Spleen (tissue), 11 donors: Measurements from ENCODE around the gene MRPL33. TPM values are rescaled to one million over a fixed set of nuclear protein-coding genes. Genes with fewer than 3 reads are reported as not detected.
A peak's percentile ranks its signal among the peaks of the same experiment; 100 is the strongest.

Experiments used
- DNase-seq: peaks from one replicate; pipeline ENCODE4 v3.0.0-alpha.2; 2020
- H3K27ac ChIP-seq, 8 donors: fragments of 200-600 bp; sonication (generic) in 7 of 8; 1 replicate in 4 of 8; 2 replicates in 4 of 8; pipeline versions ENCODE4 v1.5.0 to v1.8.0; 2016 to 2021; ENCODE audit warnings: inconsistent platforms in 4 of 8, mild to moderate bottlenecking in 4 of 8, moderate library complexity in 1 of 8
- H3K27me3 ChIP-seq, 7 donors: fragments of 200-600 bp; sonication (generic) in 6 of 7; replicated peaks in 1 of 7; 1 replicate in 4 of 7; 2 replicates in 3 of 7; pipeline versions ENCODE4 v1.5.0 to v1.8.0; 2016 to 2021; ENCODE audit warnings: inconsistent platforms in 3 of 7, mild to moderate bottlenecking in 1 of 7
- H3K36me3 ChIP-seq, 6 donors: fragments of 200-600 bp; sonication (generic) in 5 of 6; 1 replicate in 4 of 6; 2 replicates in 2 of 6; pipeline versions ENCODE4 v1.5.0 to v1.8.0; 2016 to 2021; ENCODE audit warnings: inconsistent platforms in 2 of 6
- H3K4me1 ChIP-seq, 6 donors: fragments of 200-600 bp; sonication (generic) in 5 of 6; 1 replicate in 3 of 6; 2 replicates in 3 of 6; pipeline versions ENCODE4 v1.5.0 to v1.8.0; 2016 to 2021; ENCODE audit warnings: inconsistent platforms in 3 of 6
- H3K4me3 ChIP-seq, 8 donors: fragments of 200-600 bp; sonication (generic) in 7 of 8; 1 replicate in 4 of 8; 2 replicates in 4 of 8; pipeline versions ENCODE4 v1.5.0 to v1.8.0; 2016 to 2021; ENCODE audit warnings: inconsistent platforms in 4 of 8, mild to moderate bottlenecking in 4 of 8, moderate library complexity in 2 of 8
- H3K9me3 ChIP-seq, 8 donors: fragments of 200-600 bp; sonication (generic) in 7 of 8; 1 replicate in 4 of 8; 2 replicates in 4 of 8; pipeline versions ENCODE4 v1.5.0 to v1.8.0; 2016 to 2021; ENCODE audit warnings: inconsistent platforms in 4 of 8
- CTCF ChIP-seq, 11 experiments: fragments of 200-600 bp in 7 of 11; fragments of 450-650 bp in 4 of 11; sonication (generic) in 4 of 11; IDR thresholded peaks in 8 of 11; conservative IDR thresholded peaks in 3 of 11; 1 replicate in 7 of 11; 2 replicates in 4 of 11; pipeline versions ENCODE4 v1.4.0 to v1.8.0; 2016 to 2021; ENCODE audit warnings: antibody characterized with exemption in 11 of 11, inconsistent platforms in 4 of 11, mild to moderate bottlenecking in 1 of 11
- POLR2A ChIP-seq, 3 donors: fragments of 450-650 bp; IDR thresholded peaks; one replicate each; pipeline ENCODE4 v1.5.1; 2017; ENCODE audit warnings: antibody characterized with exemption in 3 of 3, mild to moderate bottlenecking in 1 of 3
- POLR2AphosphoS5 ChIP-seq, 3 donors: sonication (generic); formaldehyde crosslinking; IDR thresholded peaks; one replicate each; pipeline ENCODE4 v1.5.1; 2017; ENCODE audit warnings: antibody characterized with exemption in 3 of 3
- WGBS, 5 donors: extraction: QIAGEN DNeasy Blood & Tissue Kit in 3 of 5; methylation state at CpG; one replicate each; pipeline versions ENCODE4 v1.1.5 to v1.1.7; 2013 to 2018; 5-methylcytosine and 5-hydroxymethylcytosine counted together
- intact Hi-C: fragments of 100-400 bp; cut with DNase I; formaldehyde crosslinking; loops from one replicate; pipeline ENCODE4 v1.15.0; 2023; ENCODE audit warnings: low total_unique reads
- polyA plus RNA-seq, 3 donors: library from polyadenylated mRNA; stranded (reverse); fragments of 200-250 nt; gene quantifications; one replicate each; pipeline ENCODE4 v1.2.1, GENCODE V29; 2013
- total RNA-seq, 7 donors: library from RNA; depleted of rRNA in 3 of 7; stranded (reverse); fragments of >200 nt in 3 of 7; fragmentation: NEBNext Ultra II Directional in 4 of 7; extraction: Animal tissue kit (Norgen Biotek cat#: 25700) in 4 of 7; gene quantifications; one replicate each; pipeline versions ENCODE4 v1.1.0 to v1.2.1, GENCODE V29; 2016 to 2021
- donor health status: healthy with polysubstance abuse.
- donor health status: DM: no; HTN: no; CAD: no; lungs with moderate emphysema.
- donor health status: DM: no; HTN: no; CAD: no.
- donor health status: Bipolar disorder and iron deficiency.
- donor health status: healthy.
- donor health status: DM: no; HTN: no; CAD: no.
- donor health status: DM: yes; HTN: yes; CAD: no.

The MRPL33 gene
- total and polyA plus RNA-seq, 10 donors = 48.3 to 166 (median 80.7) TPM

DNA sequence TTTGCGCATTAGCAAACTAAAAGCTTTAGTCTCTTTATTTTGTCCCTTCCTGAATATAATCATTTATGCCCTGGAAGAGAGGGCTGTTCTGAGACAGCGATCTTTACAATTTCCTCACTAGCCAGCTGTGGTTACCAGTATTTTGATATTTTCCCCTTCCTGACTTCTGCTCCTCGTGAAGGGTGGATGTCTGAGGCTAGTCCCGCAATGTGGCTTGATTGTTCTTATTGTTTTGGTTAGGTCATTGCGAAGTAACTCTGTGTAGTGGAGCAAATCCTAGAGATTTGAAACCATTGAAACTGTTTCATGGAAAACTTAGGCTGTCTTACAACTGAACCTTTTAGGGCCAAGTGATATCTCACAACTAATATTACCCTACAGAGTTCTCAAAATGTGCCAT, 2.4 kb downstream of the MRPL33 start:
- 49 to 71% (median 66%) methylated on average over 5 of the region's 5 CpGs for WGBS, 5 donors
- DNase-seq = no peak
- H3K9me3 ChIP-seq = no peaks in the 10 kb centered on the region
- H3K27ac ChIP-seq = peak overlapping the region in 1 of 8 donors; percentile 94
- peak overlapping the region in 2 of 8 donors; percentile 79 to 84 for H3K4me3 ChIP-seq
- H3K36me3 ChIP-seq = peaks cover 0 to 51% (median 8%) of the 10 kb centered on the region in 6 donors
- intact Hi-C loops = loop anchor here (10.0 kb wide), 1 partner anchor 121 kb away; the partner anchor contains the start of genes BABAM2 and RBKS
- H3K27me3 ChIP-seq = no peaks in the 10 kb centered on the region
- H3K4me1 ChIP-seq = peaks cover 18 to 76% (median 54%) of the 10 kb centered on the region in 6 donors
- TF ChIP-seq CTCF (IDR thresholded peaks at IDR 0.05 in 8 of 11, conservative IDR thresholded peaks at IDR 0.05 in 3 of 11) = no peak
- no peak for TF ChIP-seq POLR2AphosphoS5 (IDR thresholded peaks at IDR 0.05)
- TF ChIP-seq POLR2A (IDR thresholded peaks at IDR 0.05) = no peak

DNA sequence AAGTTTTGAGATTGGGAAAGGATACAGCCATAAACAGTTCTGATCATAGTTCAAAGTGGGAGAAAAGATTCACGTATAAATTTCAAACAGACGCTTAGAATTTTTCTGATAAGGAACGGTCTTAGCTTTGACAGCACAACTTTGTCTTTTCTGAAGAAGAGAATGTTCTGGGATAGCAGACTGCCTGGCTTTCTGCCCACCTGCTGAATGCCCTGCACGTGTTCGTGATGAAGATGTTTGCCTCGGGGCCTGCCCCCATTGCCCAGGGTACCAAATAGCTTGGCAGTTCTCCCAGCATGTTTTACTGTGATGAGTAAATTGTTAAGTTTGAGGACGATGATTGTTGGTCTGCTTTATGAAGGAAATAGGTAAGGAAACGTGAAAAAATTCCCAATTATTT, 4.6 kb downstream of the MRPL33 start:
- no peaks in the 10 kb centered on the region for H3K9me3 ChIP-seq
- H3K4me3 ChIP-seq = no peak overlapping the region
- peaks cover 18 to 82% (median 54%) of the 10 kb centered on the region in 6 donors for H3K4me1 ChIP-seq
- intact Hi-C loops = loop anchor here (10.0 kb wide), 1 partner anchor 119 kb away; the partner anchor contains the start of genes BABAM2 and RBKS
- peaks cover 0 to 72% (median 12%) of the 10 kb centered on the region in 6 donors for H3K36me3 ChIP-seq
- no peaks in the 10 kb centered on the region for H3K27me3 ChIP-seq
- no peak for DNase-seq
- WGBS, 5 donors = 71 to 84% (median 72%) methylated on average over 8 of the region's 8 CpGs
- TF ChIP-seq POLR2AphosphoS5 (IDR thresholded peaks at IDR 0.05) (no peak), POLR2A (IDR thresholded peaks at IDR 0.05) (no peak)
- H3K27ac ChIP-seq = peak overlapping the region in 2 of 8 donors; percentile 0 to 4

DNA sequence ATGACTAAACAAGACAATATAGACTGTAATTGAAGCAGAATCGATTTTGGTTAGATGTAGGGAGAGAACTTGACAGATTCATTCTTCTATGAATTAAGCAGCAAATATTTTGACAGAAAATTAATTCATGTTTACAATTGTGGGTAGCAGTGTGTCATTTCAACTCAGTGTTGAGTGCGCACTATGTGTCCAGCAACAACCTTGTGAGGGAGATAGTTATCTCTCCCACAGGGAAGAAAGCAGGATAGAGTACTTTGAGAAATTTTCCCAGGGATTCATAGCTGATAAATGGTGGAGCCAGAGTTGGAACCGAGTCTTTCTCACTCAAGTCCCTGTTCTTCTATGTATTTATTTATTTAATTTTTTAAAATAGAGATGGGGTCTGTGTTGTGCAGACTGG, 5.2 kb downstream of the MRPL33 start:
- peak overlapping the region in 1 of 8 donors; percentile 12 for H3K27ac ChIP-seq
- peaks cover 0 to 73% (median 12%) of the 10 kb centered on the region in 6 donors for H3K36me3 ChIP-seq
- H3K4me1 ChIP-seq = peaks cover 18 to 80% (median 51%) of the 10 kb centered on the region in 6 donors
- 88 to 97% (median 93%) methylated on average over 3 of the region's 3 CpGs for WGBS, 5 donors
- H3K4me3 ChIP-seq = no peak overlapping the region
- no peak for DNase-seq
- TF ChIP-seq CTCF (IDR thresholded peaks at IDR 0.05 in 8 of 11, conservative IDR thresholded peaks at IDR 0.05 in 3 of 11) (no peak), POLR2AphosphoS5 (IDR thresholded peaks at IDR 0.05) (no peak), POLR2A (IDR thresholded peaks at IDR 0.05) (no peak)
- intact Hi-C loops = loop anchor here (10.0 kb wide), 1 partner anchor 118 kb away; the partner anchor contains the start of genes BABAM2 and RBKS
- no peaks in the 10 kb centered on the region for H3K9me3 ChIP-seq
- H3K27me3 ChIP-seq = no peaks in the 10 kb centered on the region

- Histone ChIP-seq H3K4me1 (peaks cover 0 to 53% (median 27%) of the 10 kb centered on the region in 6 donors), H3K4me3 (no peak overlapping the region), H3K27me3 (no peaks in the 10 kb centered on the region), H3K27ac (peak overlapping the region in 7 of 8 donors; percentile 57 to 83 (median 69)), H3K9me3 (no peaks in the 10 kb centered on the region), H3K36me3 (peaks cover 0 to 74% (median 12%) of the 10 kb centered on the region in 6 donors)
- 66 to 81% (median 79%) methylated on average over 5 of the region's 5 CpGs for WGBS, 5 donors
- no peak for DNase-seq
- intact Hi-C loops = loop anchor here (10.0 kb wide), 1 partner anchor 115 kb away; the partner anchor contains the start of genes BABAM2 and RBKS
- TF ChIP-seq POLR2A (IDR thresholded peaks at IDR 0.05) (no peak), POLR2AphosphoS5 (IDR thresholded peaks at IDR 0.05) (no peak), CTCF (IDR thresholded peaks at IDR 0.05 in 8 of 11, conservative IDR thresholded peaks at IDR 0.05 in 3 of 11) (no peak)
Measured at GRCh38 chr2:27779417-27780055, 8.0 kb downstream of the MRPL33 start.
